Measurements from ENCODE around the gene PXMP4. TPM values are rescaled to one million over a fixed set of nuclear protein-coding genes. Genes with fewer than 3 reads are reported as not detected.

The PXMP4 gene
- total RNA-seq, 4 donors from 2014 or later: 1.6 to 12.0 (median 5.5) TPM

GRCh38 chr20:33672426-33673113, 47.5 kb downstream of the PXMP4 start:
- Histone ChIP-seq H3K36me3 (peaks cover 0 to 5% (median 0%) of the 10 kb centered on the region in 4 donors), H3K4me3 (peak overlapping the region in 3 of 4 donors; percentile 72 to 91 (median 84)), H3K4me1 (peaks cover 16 to 48% (median 41%) of the 10 kb centered on the region in 4 donors), H3K27ac (peak overlapping the region in 3 of 4 donors; percentile 89 to 96 (median 91)), H3K9me3 (no peaks in the 10 kb centered on the region), H3K27me3 (no peaks in the 10 kb centered on the region)
- 73% methylated on average over 17 of the region's 17 CpGs; no CpG with 5 or more reads in 1 of the 2 donors for WGBS, 2 donors (ENCODE audit: low coverage in 1 of 2)
- in situ Hi-C loops (cut with MboI; ENCODE audit: low pct_ligation_motif_present in 1 of 4, low pct_unique_long_range_greater_than_20kb in 1 of 4, low sequenced_read_pairs in 3 of 4): no loop called here
- no peak for TF ChIP-seq CTCF (IDR thresholded peaks at IDR 0.05)
- TF ChIP-seq POLR2AphosphoS5 (IDR thresholded peaks at IDR 0.05): no peak
- TF ChIP-seq POLR2A (IDR thresholded peaks at IDR 0.05): no peak
- TF ChIP-seq EP300 (IDR thresholded peaks at IDR 0.05; ENCODE audit: low read depth): no peak
- no peak for DNase-seq
- intact Hi-C loops (cut with DNase I; ENCODE audit: low total_unique reads): loop anchor here (5.0 kb wide), 1 partner anchor 225 kb away; no protein-coding TSS in a partner anchor

- no peak overlapping the region for H3K4me3 ChIP-seq
- no peak for DNase-seq
- intact Hi-C loops (cut with DNase I; ENCODE audit: low total_unique reads) (loop anchor here (5.0 kb wide), 1 partner anchor 224 kb away; no protein-coding TSS in a partner anchor), in situ Hi-C loops (cut with MboI; ENCODE audit: low pct_ligation_motif_present in 1 of 4, low pct_unique_long_range_greater_than_20kb in 1 of 4, low sequenced_read_pairs in 3 of 4) (no loop called here)
- peaks cover 0 to 5% (median 0%) of the 10 kb centered on the region in 4 donors for H3K36me3 ChIP-seq
- TF ChIP-seq EP300 (IDR thresholded peaks at IDR 0.05; ENCODE audit: low read depth): no peak
- TF ChIP-seq POLR2A (IDR thresholded peaks at IDR 0.05): no peak
- no peak for TF ChIP-seq POLR2AphosphoS5 (IDR thresholded peaks at IDR 0.05)
- TF ChIP-seq CTCF (IDR thresholded peaks at IDR 0.05): no peak
- no peaks in the 10 kb centered on the region for H3K9me3 ChIP-seq
- peaks cover 16 to 55% (median 43%) of the 10 kb centered on the region in 4 donors for H3K4me1 ChIP-seq
- 84 to 93% methylated on average over 3 to 8 of the region's 8 CpGs for WGBS, 2 donors (ENCODE audit: low coverage in 1 of 2)
- H3K27me3 ChIP-seq: no peaks in the 10 kb centered on the region
- H3K27ac ChIP-seq: no peak overlapping the region
These were observed 48.4 kb downstream of the PXMP4 start for GRCh38 chr20:33671573-33672288.

GRCh38 chr20:33670715-33671499, 49.2 kb downstream of the PXMP4 start:
- WGBS, 2 donors (ENCODE audit: low coverage in 1 of 2): 60 to 83% methylated on average over 1 to 6 of the region's 6 CpGs
- no peak overlapping the region for H3K4me3 ChIP-seq
- TF ChIP-seq POLR2A (IDR thresholded peaks at IDR 0.05): no peak
- no peak for TF ChIP-seq POLR2AphosphoS5 (IDR thresholded peaks at IDR 0.05)
- TF ChIP-seq CTCF (IDR thresholded peaks at IDR 0.05): no peak
- no peak for TF ChIP-seq EP300 (IDR thresholded peaks at IDR 0.05; ENCODE audit: low read depth)
- no peak for DNase-seq
- peaks cover 22 to 56% (median 45%) of the 10 kb centered on the region in 4 donors for H3K4me1 ChIP-seq
- in situ Hi-C loops (cut with MboI; ENCODE audit: low pct_ligation_motif_present in 1 of 4, low pct_unique_long_range_greater_than_20kb in 1 of 4, low sequenced_read_pairs in 3 of 4): no loop called here
- H3K9me3 ChIP-seq: no peaks in the 10 kb centered on the region
- H3K36me3 ChIP-seq: peaks cover 0 to 5% (median 0%) of the 10 kb centered on the region in 4 donors
- H3K27me3 ChIP-seq: no peaks in the 10 kb centered on the region
- no peak overlapping the region for H3K27ac ChIP-seq
- intact Hi-C loops (cut with DNase I; ENCODE audit: low total_unique reads): loop anchor here (5.0 kb wide), 1 partner anchor 224 kb away; no protein-coding TSS in a partner anchor

Measured in transverse colon (tissue), 4 donors.